GM12872 (cell line): Measurements from ENCODE around the gene TMEM63B.

Source experiments
- CTCF ChIP-seq: IDR thresholded peaks from 3 replicates; pipeline ENCODE4 v1.5.1; 2011; ENCODE audit warnings: low read depth, mild to moderate bottlenecking, low read length, moderate library complexity; ENCODE audit not compliant: insufficient read depth

The TMEM63B gene

DNA sequence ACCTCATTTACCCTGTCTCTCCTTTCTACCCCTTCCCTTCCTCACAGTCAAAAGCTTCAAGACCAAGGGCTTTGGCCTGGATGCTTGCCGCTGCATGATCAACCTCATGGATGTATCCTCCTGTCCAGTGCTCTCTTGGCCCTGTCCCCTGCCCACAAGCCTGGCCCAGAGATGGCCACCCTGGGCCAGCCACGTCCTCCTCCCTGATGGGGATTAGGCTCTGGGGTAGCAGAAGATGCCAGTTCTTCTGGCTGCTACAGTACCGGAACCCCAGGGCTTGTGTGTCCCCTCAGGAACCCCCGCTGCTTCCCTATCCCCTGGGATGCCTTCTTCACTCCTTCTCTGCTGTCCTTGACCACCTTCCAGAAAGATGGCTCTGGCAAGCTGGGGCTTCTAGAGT lies 53.5 kb downstream of the TMEM63B start:
- no peak for TF ChIP-seq CTCF

DNA sequence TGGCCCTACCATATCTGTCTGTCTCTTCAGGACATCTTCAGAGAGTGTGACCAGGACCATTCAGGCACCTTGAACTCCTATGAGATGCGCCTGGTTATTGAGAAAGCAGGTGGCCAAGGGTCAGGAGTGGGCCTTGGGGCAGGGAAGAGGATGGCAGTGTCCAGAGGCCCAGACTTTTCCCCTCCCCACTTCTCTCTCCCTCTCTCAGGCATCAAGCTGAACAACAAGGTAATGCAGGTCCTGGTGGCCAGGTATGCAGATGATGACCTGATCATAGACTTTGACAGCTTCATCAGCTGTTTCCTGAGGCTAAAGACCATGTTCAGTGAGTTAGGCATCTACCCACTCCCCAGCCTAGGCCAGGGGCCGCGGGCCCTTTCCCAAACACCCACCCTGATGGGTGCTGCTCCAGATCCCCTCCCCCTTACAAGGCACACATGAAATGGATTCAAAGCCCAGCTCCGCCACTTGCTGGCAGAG lies 55.6 kb downstream of the TMEM63B start:
- no peak for TF ChIP-seq CTCF

DNA sequence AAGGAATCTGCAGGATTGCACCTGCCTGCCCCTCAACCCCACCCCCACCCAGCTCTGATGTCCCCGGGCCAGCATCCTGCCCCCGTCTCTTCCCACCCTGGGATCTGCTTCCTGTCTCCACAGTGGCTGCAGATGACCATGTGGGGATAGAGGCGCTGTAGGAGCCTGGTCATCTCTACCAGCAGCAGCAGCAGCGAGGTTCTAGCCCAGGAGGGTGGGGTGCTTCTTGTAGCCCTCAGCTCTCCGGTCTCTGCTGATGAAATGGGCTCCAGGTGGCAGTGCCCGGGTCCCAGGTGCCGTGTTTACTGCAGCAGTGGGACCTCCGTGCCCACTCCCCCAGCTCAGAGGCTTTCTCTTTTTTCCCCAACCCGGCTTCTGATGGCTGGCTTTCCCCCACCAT lies 56.4 kb downstream of the TMEM63B start:
- TF ChIP-seq CTCF = no peak

GRCh38 chr6:44185953-44186634 lies 58.7 kb downstream of the TMEM63B start:
- no peak for TF ChIP-seq CTCF

DNA sequence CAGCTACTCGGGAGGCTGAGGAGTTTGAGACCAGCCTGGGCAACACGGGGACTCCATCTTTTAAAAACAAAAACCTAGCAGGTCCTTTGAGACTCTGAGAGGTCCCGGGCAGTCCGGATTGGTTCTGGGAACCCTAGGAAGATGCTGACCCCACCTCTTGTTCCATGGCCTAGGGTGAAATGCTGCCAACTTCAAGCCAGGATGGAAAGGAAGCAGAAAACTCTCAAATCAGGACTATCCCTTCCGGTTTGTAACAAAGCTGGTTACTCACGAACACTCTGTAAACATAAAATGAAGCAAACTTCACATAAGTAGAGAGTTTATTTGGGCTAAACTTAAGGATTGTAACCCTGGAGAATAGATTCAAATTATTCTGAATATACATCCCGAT lies 59.3 kb downstream of the TMEM63B start:
- TF ChIP-seq CTCF = no peak

GRCh38 chr6:44188819-44189218 lies 61.5 kb downstream of the TMEM63B start:
- no peak for TF ChIP-seq CTCF

DNA sequence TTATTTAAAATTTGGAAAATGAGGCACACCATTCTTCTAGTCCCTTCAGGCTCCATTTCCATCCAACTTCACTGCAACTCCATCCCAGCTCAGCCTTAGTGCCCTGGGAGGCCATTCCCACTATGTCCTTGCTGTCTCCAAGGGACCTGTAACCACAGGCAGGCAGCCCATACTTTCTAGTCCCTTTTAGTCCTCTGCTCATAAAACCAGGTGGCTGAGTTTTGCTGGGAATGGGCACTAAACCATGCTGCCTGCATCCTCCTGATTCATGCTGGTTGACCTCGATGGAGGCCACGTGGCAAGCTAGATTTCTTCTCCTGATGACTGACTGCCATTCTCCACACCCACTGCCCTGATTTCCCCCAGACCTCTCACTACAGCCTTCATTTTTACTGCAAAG lies 61.9 kb downstream of the TMEM63B start:
- no peak for TF ChIP-seq CTCF
